Measurements from ENCODE around the gene MAP2K2. TPM values are rescaled to one million over a fixed set of nuclear protein-coding genes. Genes with fewer than 3 reads are reported as not detected.

MAP2K2 gene
- total and polyA plus RNA-seq, 2 donors (not counting 1 experiment from before 2014, with no cell fraction given) = 138 to 181 TPM

DNA sequence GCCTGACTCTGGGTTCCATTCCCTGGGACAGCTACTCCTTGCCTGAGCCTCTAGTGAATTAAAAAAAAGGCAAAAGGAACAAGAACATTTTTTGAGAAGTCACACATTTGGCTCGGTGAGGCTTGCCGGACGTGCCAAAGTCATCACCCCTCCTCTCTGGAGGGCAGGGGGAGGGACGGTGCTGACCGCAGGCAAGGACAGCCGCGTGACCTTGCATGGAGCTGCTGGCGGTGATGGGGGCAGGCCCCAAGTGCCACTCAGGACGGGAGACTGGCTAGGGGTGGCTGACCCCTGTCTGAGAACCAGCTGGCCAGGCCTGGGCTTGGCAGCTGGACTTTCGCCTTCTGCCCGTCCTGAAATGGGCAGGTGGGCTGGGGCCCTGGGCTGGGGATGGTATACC, 26.4 kb downstream of the MAP2K2 start:
- H3K36me3 ChIP-seq (replicated peaks in 1 of 2; ENCODE audit: control extremely low read depth in 1 of 2, control insufficient read depth in 1 of 2, extremely low read depth in 1 of 2, insufficient read depth in 2 of 2, low read length in 1 of 2) = peaks cover 0 to 60% of the 10 kb centered on the region in 2 experiments

More for the DNA sequence above, 26.4 kb downstream of the MAP2K2 start:
- Mint-ChIP-seq H3K4me1 (no peaks in the 10 kb centered on the region), H3K27ac (no peak overlapping the region), H3K27me3 (no peaks in the 10 kb centered on the region), H3K4me3 (no peak overlapping the region), H3K9me3 (ENCODE audit: insufficient read depth) (no peaks in the 10 kb centered on the region)
- H3K27me3 ChIP-seq (replicated peaks in 1 of 4; ENCODE audit: control extremely low read depth in 1 of 4, control insufficient read depth in 3 of 4, insufficient read depth in 4 of 4, low read length in 3 of 4) = no peaks in the 10 kb centered on the region
- no peak overlapping the region for H3K9ac ChIP-seq (ENCODE audit: low read length)
- 97% methylated on average over 10 of the region's 11 CpGs for WGBS (ENCODE audit: insufficient coverage)
- TF ChIP-seq, protein P1, sequence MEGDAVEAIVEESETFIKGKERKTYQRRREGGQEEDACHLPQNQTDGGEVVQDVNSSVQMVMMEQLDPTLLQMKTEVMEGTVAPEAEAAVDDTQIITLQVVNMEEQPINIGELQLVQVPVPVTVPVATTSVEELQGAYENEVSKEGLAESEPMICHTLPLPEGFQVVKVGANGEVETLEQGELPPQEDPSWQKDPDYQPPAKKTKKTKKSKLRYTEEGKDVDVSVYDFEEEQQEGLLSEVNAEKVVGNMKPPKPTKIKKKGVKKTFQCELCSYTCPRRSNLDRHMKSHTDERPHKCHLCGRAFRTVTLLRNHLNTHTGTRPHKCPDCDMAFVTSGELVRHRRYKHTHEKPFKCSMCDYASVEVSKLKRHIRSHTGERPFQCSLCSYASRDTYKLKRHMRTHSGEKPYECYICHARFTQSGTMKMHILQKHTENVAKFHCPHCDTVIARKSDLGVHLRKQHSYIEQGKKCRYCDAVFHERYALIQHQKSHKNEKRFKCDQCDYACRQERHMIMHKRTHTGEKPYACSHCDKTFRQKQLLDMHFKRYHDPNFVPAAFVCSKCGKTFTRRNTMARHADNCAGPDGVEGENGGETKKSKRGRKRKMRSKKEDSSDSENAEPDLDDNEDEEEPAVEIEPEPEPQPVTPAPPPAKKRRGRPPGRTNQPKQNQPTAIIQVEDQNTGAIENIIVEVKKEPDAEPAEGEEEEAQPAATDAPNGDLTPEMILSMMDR (IDR thresholded peaks at IDR 0.05) = no peak
- no peak for TF ChIP-seq EZH2 (IDR thresholded peaks at IDR 0.05; ENCODE audit: borderline replicate concordance, insufficient read depth, low read depth, low read length, poor library complexity, severe bottlenecking)
- intact Hi-C loops (cut with micrococcal nuclease) = no loop called here
- peaks cover 24% of the 10 kb centered on the region for H3K79me2 ChIP-seq (ENCODE audit: control insufficient read depth, insufficient read depth, low read length)
- ChIA-PET CTCF (interaction anchor here (1.1 kb wide), 1 partner anchor 9 kb away, joined by 4 read pairs; no protein-coding TSS in a partner anchor), POLR2A (interaction anchor here (0.6 kb wide), 1 partner anchor 7 kb away, joined by 3 read pairs; no protein-coding TSS in a partner anchor)
- H2AFZ ChIP-seq (ENCODE audit: insufficient read depth, low read depth, low read length, poor library complexity, severe bottlenecking) = no peak overlapping the region
- H3K9me3 ChIP-seq (ENCODE audit: control extremely low read depth in 1 of 3, control insufficient read depth in 2 of 3, insufficient read depth in 1 of 3, low read length in 2 of 3) = no peaks in the 10 kb centered on the region
- DNase-seq = no peak
- no peak for ATAC-seq (ENCODE audit: low read depth)
- H3K4me3 ChIP-seq (ENCODE audit: control extremely low read depth in 1 of 5, extremely low read depth in 1 of 5, insufficient read depth in 1 of 5, low read depth in 2 of 5, low read length in 4 of 5) = no peak overlapping the region
- no peak overlapping the region for H3K4me2 ChIP-seq (replicated peaks; ENCODE audit: low read depth, low read length, poor library complexity, severe bottlenecking)
- peaks cover under 1% of the 10 kb centered on the region for H4K20me1 ChIP-seq (ENCODE audit: control insufficient read depth, insufficient read depth, low read length, poor library complexity, severe bottlenecking)
- no peak overlapping the region for H3K27ac ChIP-seq (ENCODE audit: low read length in 2 of 2)
- H3K4me1 ChIP-seq (ENCODE audit: control insufficient read depth in 2 of 2, insufficient read depth in 2 of 2, low read length in 2 of 2) = no peaks in the 10 kb centered on the region

Measured in B cell (primary cell).